Mesenchymal stem cell (in vitro differentiated cells and primary cell): ENCODE results near the gene PCBP2.
A peak's percentile ranks its signal among the peaks of the same experiment; 100 is the strongest.

Experiments used
- DNase-seq: peaks from one replicate; pipeline ENCODE4 v3.0.0-alpha.2; 2013
- H2AFZ ChIP-seq: one replicate; pipeline ENCODE4 v1.6.1; 2013; ENCODE audit warnings: low read depth, mild to moderate bottlenecking, control low read depth, inconsistent platforms, low read length, moderate library complexity
- H2AK5ac ChIP-seq: 2 replicates; pipeline ENCODE4 v1.6.1; 2013; ENCODE audit warnings: low read length, moderate library complexity, mild to moderate bottlenecking, inconsistent platforms; ENCODE audit not compliant: severe bottlenecking
- H2BK120ac ChIP-seq: one replicate; pipeline ENCODE4 v1.6.1; 2013; ENCODE audit warnings: low read depth, mild to moderate bottlenecking, inconsistent platforms, low read length, moderate library complexity
- H2BK12ac ChIP-seq, 2 experiments: one replicate each; pipeline ENCODE4 v1.6.1; 2013; ENCODE audit warnings: inconsistent platforms in 2 of 2, low read length in 2 of 2, mild to moderate bottlenecking in 2 of 2, moderate library complexity in 2 of 2, control low read depth in 1 of 2
- H2BK15ac ChIP-seq: one replicate; pipeline ENCODE4 v1.6.1; 2013; ENCODE audit warnings: mild to moderate bottlenecking, low read depth, inconsistent platforms; ENCODE audit not compliant: poor library complexity, severe bottlenecking
- H2BK5ac ChIP-seq: 2 replicates; pipeline ENCODE4 v1.6.1; 2013; ENCODE audit warnings: low read depth, mild to moderate bottlenecking, low read length, control low read depth, inconsistent platforms; ENCODE audit not compliant: poor library complexity, severe bottlenecking
- H3K14ac ChIP-seq, 2 experiments: one replicate each; pipeline ENCODE4 v1.6.1; 2013; ENCODE audit warnings: inconsistent platforms in 2 of 2, low read length in 2 of 2, control low read depth in 1 of 2, mild to moderate bottlenecking in 1 of 2, moderate library complexity in 1 of 2
- H3K18ac ChIP-seq, 2 experiments: one replicate each; pipeline ENCODE4 v1.6.1; 2013; ENCODE audit warnings: inconsistent platforms in 2 of 2, low read length in 2 of 2, control low read depth in 1 of 2, low read depth in 1 of 2, mild to moderate bottlenecking in 1 of 2
- H3K23ac ChIP-seq, 2 experiments: one replicate each; pipeline ENCODE4 v1.6.1; 2013; ENCODE audit warnings: inconsistent platforms in 2 of 2, low read length in 2 of 2, mild to moderate bottlenecking in 2 of 2, moderate library complexity in 2 of 2, control low read depth in 1 of 2
- H3K27ac ChIP-seq: 2 replicates; pipeline ENCODE4 v1.5.1; 2013; ENCODE audit warnings: mild to moderate bottlenecking, moderate library complexity, low read length, control low read depth, inconsistent platforms; ENCODE audit not compliant: poor library complexity, severe bottlenecking
- H3K27me3 ChIP-seq, 2 experiments: 2 replicates each; pipeline versions ENCODE4 v1.6.1 to v1.7.0; 2013; ENCODE audit warnings: low read length in 2 of 2, mild to moderate bottlenecking in 2 of 2, moderate library complexity in 2 of 2, control low read depth in 1 of 2, inconsistent platforms in 1 of 2; ENCODE audit not compliant: control insufficient read depth in 1 of 2, insufficient read depth in 1 of 2
- H3K36me3 ChIP-seq, 2 experiments: 2 replicates each; pipeline versions ENCODE4 v1.6.1 to v1.7.0; 2013; ENCODE audit warnings: low read length in 2 of 2, control low read depth in 1 of 2, inconsistent platforms in 1 of 2, low read depth in 1 of 2, mild to moderate bottlenecking in 1 of 2; ENCODE audit not compliant: insufficient read depth in 2 of 2, control insufficient read depth in 1 of 2
- H3K4ac ChIP-seq, 2 experiments: one replicate each; pipeline ENCODE4 v1.6.1; 2013; ENCODE audit warnings: inconsistent platforms in 2 of 2, low read length in 2 of 2, mild to moderate bottlenecking in 2 of 2, moderate library complexity in 2 of 2, control low read depth in 1 of 2, low read depth in 1 of 2
- H3K4me1 ChIP-seq: 2 replicates; pipeline ENCODE4 v1.6.1; 2013; ENCODE audit warnings: low read depth, low read length, control low read depth; ENCODE audit not compliant: control insufficient read depth, insufficient read depth
- H3K4me2 ChIP-seq: 2 replicates; pipeline ENCODE4 v1.6.1; 2013; ENCODE audit warnings: low read length, mild to moderate bottlenecking, inconsistent platforms; ENCODE audit not compliant: poor library complexity, severe bottlenecking
- H3K4me3 ChIP-seq, 2 experiments: 2 replicates each; pipeline versions ENCODE4 v1.5.1 to v1.7.0; 2013; ENCODE audit warnings: low read length in 2 of 2, mild to moderate bottlenecking in 2 of 2, control low read depth in 1 of 2, low read depth in 1 of 2; ENCODE audit not compliant: insufficient read depth in 1 of 2
- H3K79me1 ChIP-seq: replicated peaks from 2 replicates; pipeline ENCODE4 v1.6.1; 2013; ENCODE audit warnings: mild to moderate bottlenecking, control low read depth, low read length, inconsistent platforms; ENCODE audit not compliant: poor library complexity, severe bottlenecking
- H3K9ac ChIP-seq: 2 replicates; pipeline ENCODE4 v1.7.0; 2013; ENCODE audit warnings: mild to moderate bottlenecking, low read length, moderate library complexity
- H3K9me3 ChIP-seq: 2 replicates; pipeline ENCODE4 v1.7.0; 2013; ENCODE audit warnings: mild to moderate bottlenecking, low read length; ENCODE audit not compliant: control insufficient read depth
- H4K8ac ChIP-seq: one replicate; pipeline ENCODE4 v1.6.1; 2013; ENCODE audit warnings: inconsistent platforms, mild to moderate bottlenecking, low read length, moderate library complexity
- H4K91ac ChIP-seq: one replicate; pipeline ENCODE4 v1.6.1; 2013; ENCODE audit warnings: mild to moderate bottlenecking, low read length, inconsistent platforms
- WGBS: methylation state at CpG from one replicate; pipeline ENCODE4 v1.1.7; 2013; ENCODE audit warnings: mixed read lengths; 5-methylcytosine and 5-hydroxymethylcytosine counted together

Gene PCBP2

GRCh38 chr12:53456654-53457366 is 4.9 kb downstream of the PCBP2 start:
- no peak overlapping the region for H2BK5ac ChIP-seq
- peaks cover 48 to 83% of the 10 kb centered on the region in 2 experiments for H3K36me3 ChIP-seq
- no peak overlapping the region for H3K23ac ChIP-seq
- no peak overlapping the region for H2BK15ac ChIP-seq
- H3K9me3 ChIP-seq: no peaks in the 10 kb centered on the region
- no peak overlapping the region for H3K14ac ChIP-seq
- no peak overlapping the region for H3K4me2 ChIP-seq
- 81% methylated on average over 5 of the region's 6 CpGs for WGBS
- no peak overlapping the region for H2BK120ac ChIP-seq
- H2AFZ ChIP-seq: no peak overlapping the region
- no peak overlapping the region for H2BK12ac ChIP-seq
- no peak overlapping the region for H2AK5ac ChIP-seq
- no peak overlapping the region for H4K8ac ChIP-seq
- H3K4ac ChIP-seq: no peak overlapping the region
- H3K4me1 ChIP-seq: peaks cover 6% of the 10 kb centered on the region
- H3K27me3 ChIP-seq: no peaks in the 10 kb centered on the region
- H4K91ac ChIP-seq: no peak overlapping the region
- no peaks in the 10 kb centered on the region for H3K79me1 ChIP-seq
- no peak overlapping the region for H3K18ac ChIP-seq
- no peak overlapping the region for H3K4me3 ChIP-seq
- no peak overlapping the region for H3K27ac ChIP-seq
- DNase-seq: no peak
- peak overlapping the region; percentile 8 for H3K9ac ChIP-seq

- Histone ChIP-seq H2BK15ac (no peak overlapping the region), H3K27me3 (no peaks in the 10 kb centered on the region), H3K14ac (no peak overlapping the region), H3K4ac (no peak overlapping the region), H2BK120ac (no peak overlapping the region), H3K9me3 (no peaks in the 10 kb centered on the region), H2BK12ac (no peak overlapping the region), H2BK5ac (no peak overlapping the region), H3K36me3 (peaks cover 56 to 100% of the 10 kb centered on the region in 2 experiments), H3K4me1 (peaks cover 6% of the 10 kb centered on the region), H4K91ac (no peak overlapping the region), H4K8ac (no peak overlapping the region), H3K23ac (no peak overlapping the region), H3K79me1 (peaks cover 2% of the 10 kb centered on the region), H3K27ac (no peak overlapping the region), H2AK5ac (no peak overlapping the region), H3K9ac (peak overlapping the region; percentile 53), H3K18ac (no peak overlapping the region), H2AFZ (no peak overlapping the region), H3K4me3 (no peak overlapping the region), H3K4me2 (no peak overlapping the region)
- WGBS: 94% methylated on average over 3 of the region's 4 CpGs
- no peak for DNase-seq
Observed at GRCh38 chr12:53459097-53459496, 7.2 kb downstream of the PCBP2 start.

GRCh38 chr12:53461059-53461458 is 9.2 kb downstream of the PCBP2 start:
- 90% methylated on average over 3 of the region's 3 CpGs for WGBS
- H3K4me2 ChIP-seq: no peak overlapping the region
- H3K9ac ChIP-seq: peak overlapping the region; percentile 54
- no peak overlapping the region for H2BK5ac ChIP-seq
- no peak for DNase-seq
- no peak overlapping the region for H2BK15ac ChIP-seq
- H3K27ac ChIP-seq: no peak overlapping the region
- H3K9me3 ChIP-seq: no peaks in the 10 kb centered on the region
- H3K27me3 ChIP-seq: no peaks in the 10 kb centered on the region
- peaks cover 2% of the 10 kb centered on the region for H3K79me1 ChIP-seq
- H2BK120ac ChIP-seq: no peak overlapping the region
- H3K36me3 ChIP-seq: peaks cover 58 to 99% of the 10 kb centered on the region in 2 experiments
- no peak overlapping the region for H3K23ac ChIP-seq
- no peak overlapping the region for H4K91ac ChIP-seq
- no peak overlapping the region for H2AK5ac ChIP-seq
- H2BK12ac ChIP-seq: no peak overlapping the region
- no peak overlapping the region for H3K18ac ChIP-seq
- H2AFZ ChIP-seq: no peak overlapping the region
- H3K14ac ChIP-seq: no peak overlapping the region
- H3K4ac ChIP-seq: no peak overlapping the region
- no peak overlapping the region for H4K8ac ChIP-seq
- peaks cover 5% of the 10 kb centered on the region for H3K4me1 ChIP-seq
- no peak overlapping the region for H3K4me3 ChIP-seq

- no peak overlapping the region for H2BK120ac ChIP-seq
- H2BK5ac ChIP-seq: no peak overlapping the region
- H3K79me1 ChIP-seq: peaks cover 2% of the 10 kb centered on the region
- no peak overlapping the region for H3K27ac ChIP-seq
- no peak overlapping the region for H3K14ac ChIP-seq
- H3K36me3 ChIP-seq: peaks cover 57 to 99% of the 10 kb centered on the region in 2 experiments
- H2AFZ ChIP-seq: no peak overlapping the region
- no peak for DNase-seq
- H3K4me2 ChIP-seq: no peak overlapping the region
- H3K4ac ChIP-seq: no peak overlapping the region
- H3K18ac ChIP-seq: no peak overlapping the region
- no peaks in the 10 kb centered on the region for H3K9me3 ChIP-seq
- H2BK12ac ChIP-seq: no peak overlapping the region
- no peak overlapping the region for H3K23ac ChIP-seq
- no peak overlapping the region for H4K91ac ChIP-seq
- no peak overlapping the region for H4K8ac ChIP-seq
- no peak overlapping the region for H2BK15ac ChIP-seq
- H3K4me1 ChIP-seq: peaks cover 5% of the 10 kb centered on the region
- H3K9ac ChIP-seq: peak overlapping the region; percentile 54
- no peak overlapping the region for H3K4me3 ChIP-seq
- 98% methylated on average over 7 of the region's 8 CpGs for WGBS
- no peaks in the 10 kb centered on the region for H3K27me3 ChIP-seq
- H2AK5ac ChIP-seq: no peak overlapping the region
Observed at GRCh38 chr12:53461591-53461990, 9.7 kb downstream of the PCBP2 start.
